T47D (cell line): ENCODE measurements around the gene BICD1.

Experiments used
- DNase-seq, 2 experiments: peaks; one replicate each; pipeline versions ENCODE4 v3.0.0 to v3.0.0-alpha.2; 2011 to 2012; ENCODE audit warnings: low read depth in 1 of 2, low spot score in 1 of 2
- JUND ChIP-seq: IDR thresholded peaks from 2 replicates; pipeline ENCODE4 v1.6.1; 2012; ENCODE audit warnings: low read depth
- in situ Hi-C: cut with HindIII; loops from 2 replicates; pipeline ENCODE4 v1.10.0; 2016; ENCODE audit warnings: low sequenced_read_pairs, low pct_unique_long_range_greater_than_20kb

BICD1 gene

GRCh38 chr12:32418903-32419519 lies 312.4 kb downstream of the BICD1 start:
- in situ Hi-C loops = no loop called here
- TF ChIP-seq JUND = no peak
- no peak for DNase-seq

- DNase-seq = no peak
- in situ Hi-C loops = no loop called here
- no peak for TF ChIP-seq JUND
These were observed 312.9 kb downstream of the BICD1 start for GRCh38 chr12:32419520-32419960.

- no peak for DNase-seq
- TF ChIP-seq JUND = no peak
- in situ Hi-C loops = no loop called here
These were observed 313.7 kb downstream of the BICD1 start for GRCh38 chr12:32420356-32420755.

GRCh38 chr12:32423559-32423958 lies 316.9 kb downstream of the BICD1 start:
- no peak for DNase-seq
- in situ Hi-C loops = no loop called here
- no peak for TF ChIP-seq JUND

GRCh38 chr12:32431025-32431424 lies 324.4 kb downstream of the BICD1 start:
- in situ Hi-C loops = no loop called here
- TF ChIP-seq JUND = no peak
- DNase-seq = no peak
